ENCODE measurements around the gene PITPNM3.

Gene PITPNM3

GRCh38 chr17:6591599-6592158 is 35.3 kb upstream of the PITPNM3 start:
- Histone ChIP-seq H3K9me3 (ENCODE audit: low read length) (no peaks in the 10 kb centered on the region), H3K4me1 (ENCODE audit: insufficient read depth, low read length) (no peaks in the 10 kb centered on the region), H3K9ac (ENCODE audit: low read length) (no peak overlapping the region), H3K4me3 (ENCODE audit: low read depth in 1 of 2, low read length in 2 of 2) (no peak overlapping the region), H3K36me3 (ENCODE audit: insufficient read depth, low read length) (peaks cover 69% of the 10 kb centered on the region), H3K27me3 (ENCODE audit: control insufficient read depth in 1 of 2, insufficient read depth in 2 of 2, low read length in 2 of 2) (no peaks in the 10 kb centered on the region), H3K27ac (ENCODE audit: low read depth, low read length) (no peak overlapping the region)

GRCh38 chr17:6589266-6589946 is 33.1 kb upstream of the PITPNM3 start:
- no peak overlapping the region for H3K9ac ChIP-seq (ENCODE audit: low read length)
- no peak overlapping the region for H3K4me3 ChIP-seq (ENCODE audit: low read depth in 1 of 2, low read length in 2 of 2)
- no peak overlapping the region for H3K27ac ChIP-seq (ENCODE audit: low read depth, low read length)
- no peaks in the 10 kb centered on the region for H3K9me3 ChIP-seq (ENCODE audit: low read length)
- H3K27me3 ChIP-seq (ENCODE audit: control insufficient read depth in 1 of 2, insufficient read depth in 2 of 2, low read length in 2 of 2), result no peaks in the 10 kb centered on the region
- peaks cover 63% of the 10 kb centered on the region for H3K36me3 ChIP-seq (ENCODE audit: insufficient read depth, low read length)
- no peaks in the 10 kb centered on the region for H3K4me1 ChIP-seq (ENCODE audit: insufficient read depth, low read length)

GRCh38 chr17:6588165-6588564 is 31.8 kb upstream of the PITPNM3 start:
- Histone ChIP-seq H3K4me3 (ENCODE audit: low read depth in 1 of 2, low read length in 2 of 2) (no peak overlapping the region), H3K4me1 (ENCODE audit: insufficient read depth, low read length) (no peaks in the 10 kb centered on the region)

GRCh38 chr17:6587310-6587709 is 31.0 kb upstream of the PITPNM3 start:
- H3K27me3 ChIP-seq (ENCODE audit: control insufficient read depth in 1 of 2, insufficient read depth in 2 of 2, low read length in 2 of 2), result no peaks in the 10 kb centered on the region
- no peaks in the 10 kb centered on the region for H3K4me1 ChIP-seq (ENCODE audit: insufficient read depth, low read length)
- H3K27ac ChIP-seq (ENCODE audit: low read depth, low read length), result no peak overlapping the region
- peaks cover 61% of the 10 kb centered on the region for H3K36me3 ChIP-seq (ENCODE audit: insufficient read depth, low read length)
- H3K9me3 ChIP-seq (ENCODE audit: low read length), result no peaks in the 10 kb centered on the region
- no peak overlapping the region for H3K4me3 ChIP-seq (ENCODE audit: low read depth in 1 of 2, low read length in 2 of 2)
- no peak overlapping the region for H3K9ac ChIP-seq (ENCODE audit: low read length)

More at GRCh38 chr17:6588165-6588564, 31.8 kb upstream of the PITPNM3 start:
- Histone ChIP-seq H3K27ac (ENCODE audit: low read depth, low read length) (no peak overlapping the region), H3K36me3 (ENCODE audit: insufficient read depth, low read length) (peaks cover 65% of the 10 kb centered on the region), H3K27me3 (ENCODE audit: control insufficient read depth in 1 of 2, insufficient read depth in 2 of 2, low read length in 2 of 2) (no peaks in the 10 kb centered on the region), H3K9me3 (ENCODE audit: low read length) (no peaks in the 10 kb centered on the region), H3K9ac (ENCODE audit: low read length) (no peak overlapping the region)

- Histone ChIP-seq H3K9me3 (ENCODE audit: low read length) (no peaks in the 10 kb centered on the region), H3K27me3 (ENCODE audit: control insufficient read depth in 1 of 2, insufficient read depth in 2 of 2, low read length in 2 of 2) (no peaks in the 10 kb centered on the region), H3K4me1 (ENCODE audit: insufficient read depth, low read length) (no peaks in the 10 kb centered on the region), H3K4me3 (ENCODE audit: low read depth in 1 of 2, low read length in 2 of 2) (no peak overlapping the region), H3K36me3 (ENCODE audit: insufficient read depth, low read length) (peaks cover 35% of the 10 kb centered on the region), H3K27ac (ENCODE audit: low read depth, low read length) (no peak overlapping the region), H3K9ac (ENCODE audit: low read length) (no peak overlapping the region)
Measured at GRCh38 chr17:6583411-6583810, 27.1 kb upstream of the PITPNM3 start.

- Histone ChIP-seq H3K9ac (ENCODE audit: low read length) (no peak overlapping the region), H3K4me3 (ENCODE audit: low read depth in 1 of 2, low read length in 2 of 2) (no peak overlapping the region), H3K36me3 (ENCODE audit: insufficient read depth, low read length) (peaks cover 14% of the 10 kb centered on the region), H3K27ac (ENCODE audit: low read depth, low read length) (no peak overlapping the region), H3K27me3 (ENCODE audit: control insufficient read depth in 1 of 2, insufficient read depth in 2 of 2, low read length in 2 of 2) (no peaks in the 10 kb centered on the region), H3K9me3 (ENCODE audit: low read length) (no peaks in the 10 kb centered on the region), H3K4me1 (ENCODE audit: insufficient read depth, low read length) (no peaks in the 10 kb centered on the region)
Measured at GRCh38 chr17:6580625-6581024, 24.3 kb upstream of the PITPNM3 start.

GRCh38 chr17:6578491-6578890 is 22.1 kb upstream of the PITPNM3 start:
- Histone ChIP-seq H3K9ac (ENCODE audit: low read length) (no peak overlapping the region), H3K4me3 (ENCODE audit: low read depth in 1 of 2, low read length in 2 of 2) (no peak overlapping the region), H3K4me1 (ENCODE audit: insufficient read depth, low read length) (no peaks in the 10 kb centered on the region), H3K9me3 (ENCODE audit: low read length) (no peaks in the 10 kb centered on the region), H3K27ac (ENCODE audit: low read depth, low read length) (no peak overlapping the region), H3K36me3 (ENCODE audit: insufficient read depth, low read length) (peaks cover 7% of the 10 kb centered on the region), H3K27me3 (ENCODE audit: control insufficient read depth in 1 of 2, insufficient read depth in 2 of 2, low read length in 2 of 2) (no peaks in the 10 kb centered on the region)

GRCh38 chr17:6577686-6578263 is 21.4 kb upstream of the PITPNM3 start:
- no peak overlapping the region for H3K4me3 ChIP-seq (ENCODE audit: low read depth in 1 of 2, low read length in 2 of 2)
- H3K9me3 ChIP-seq (ENCODE audit: low read length), result no peaks in the 10 kb centered on the region
- no peak overlapping the region for H3K9ac ChIP-seq (ENCODE audit: low read length)
- H3K4me1 ChIP-seq (ENCODE audit: insufficient read depth, low read length), result no peaks in the 10 kb centered on the region
- H3K36me3 ChIP-seq (ENCODE audit: insufficient read depth, low read length), result peaks cover 7% of the 10 kb centered on the region
- H3K27ac ChIP-seq (ENCODE audit: low read depth, low read length), result no peak overlapping the region
- no peaks in the 10 kb centered on the region for H3K27me3 ChIP-seq (ENCODE audit: control insufficient read depth in 1 of 2, insufficient read depth in 2 of 2, low read length in 2 of 2)

GRCh38 chr17:6576038-6576785 is 19.9 kb upstream of the PITPNM3 start:
- no peaks in the 10 kb centered on the region for H3K9me3 ChIP-seq (ENCODE audit: low read length)
- no peaks in the 10 kb centered on the region for H3K4me1 ChIP-seq (ENCODE audit: insufficient read depth, low read length)
- no peak overlapping the region for H3K9ac ChIP-seq (ENCODE audit: low read length)
- H3K27me3 ChIP-seq (ENCODE audit: control insufficient read depth in 1 of 2, insufficient read depth in 2 of 2, low read length in 2 of 2), result no peaks in the 10 kb centered on the region
- no peak overlapping the region for H3K4me3 ChIP-seq (ENCODE audit: low read depth in 1 of 2, low read length in 2 of 2)
- no peak overlapping the region for H3K27ac ChIP-seq (ENCODE audit: low read depth, low read length)
- H3K36me3 ChIP-seq (ENCODE audit: insufficient read depth, low read length), result peaks cover 7% of the 10 kb centered on the region

- no peak overlapping the region for H3K27ac ChIP-seq (ENCODE audit: low read depth, low read length)
Measured at GRCh38 chr17:6575596-6575988, 19.2 kb upstream of the PITPNM3 start.

GRCh38 chr17:6574687-6575595 is 18.6 kb upstream of the PITPNM3 start:
- H3K36me3 ChIP-seq (ENCODE audit: insufficient read depth, low read length), result peaks cover 7% of the 10 kb centered on the region
- no peak overlapping the region for H3K9ac ChIP-seq (ENCODE audit: low read length)
- no peak overlapping the region for H3K4me3 ChIP-seq (ENCODE audit: low read depth in 1 of 2, low read length in 2 of 2)

More at GRCh38 chr17:6575596-6575988, 19.2 kb upstream of the PITPNM3 start:
- H3K9me3 ChIP-seq (ENCODE audit: low read length), result no peaks in the 10 kb centered on the region
- peaks cover 7% of the 10 kb centered on the region for H3K36me3 ChIP-seq (ENCODE audit: insufficient read depth, low read length)
- no peak overlapping the region for H3K4me3 ChIP-seq (ENCODE audit: low read depth in 1 of 2, low read length in 2 of 2)
- H3K4me1 ChIP-seq (ENCODE audit: insufficient read depth, low read length), result no peaks in the 10 kb centered on the region
- H3K9ac ChIP-seq (ENCODE audit: low read length), result no peak overlapping the region
- H3K27me3 ChIP-seq (ENCODE audit: control insufficient read depth in 1 of 2, insufficient read depth in 2 of 2, low read length in 2 of 2), result no peaks in the 10 kb centered on the region

More at GRCh38 chr17:6574687-6575595, 18.6 kb upstream of the PITPNM3 start:
- no peaks in the 10 kb centered on the region for H3K27me3 ChIP-seq (ENCODE audit: control insufficient read depth in 1 of 2, insufficient read depth in 2 of 2, low read length in 2 of 2)
- H3K4me1 ChIP-seq (ENCODE audit: insufficient read depth, low read length), result no peaks in the 10 kb centered on the region
- H3K9me3 ChIP-seq (ENCODE audit: low read length), result no peaks in the 10 kb centered on the region
- no peak overlapping the region for H3K27ac ChIP-seq (ENCODE audit: low read depth, low read length)
